Activated CD4-positive, alpha-beta T cell treated with anti-CD3 and anti-CD28 coated beads, Interleukin-2, Interleukin-4, amounts not matched to agents 100 ng/mL and 50 ng/mL, durations not matched to agents 16 hours and 8 hours (primary cell): ENCODE measurements around the gene PTTG1.

Source experiments
- DNase-seq: peaks from one replicate; pipeline ENCODE4 v3.0.0-alpha.2; 2020; ENCODE audit warnings: low spot score

The PTTG1 gene

GRCh38 chr5:160455600-160455999, 33.9 kb downstream of the PTTG1 start:
- no peak for DNase-seq

GRCh38 chr5:160456480-160457177, 35.0 kb downstream of the PTTG1 start:
- no peak for DNase-seq

- DNase-seq, result no peak
These were observed 35.6 kb downstream of the PTTG1 start for GRCh38 chr5:160457252-160457651.

- no peak for DNase-seq
These were observed 37.4 kb downstream of the PTTG1 start for GRCh38 chr5:160458806-160459800.

GRCh38 chr5:160460377-160461049, 38.9 kb downstream of the PTTG1 start:
- no peak for DNase-seq

GRCh38 chr5:160461378-160461777, 39.7 kb downstream of the PTTG1 start:
- no peak for DNase-seq

GRCh38 chr5:160462167-160462566, 40.5 kb downstream of the PTTG1 start:
- DNase-seq, result no peak

GRCh38 chr5:160463227-160463626, 41.6 kb downstream of the PTTG1 start:
- no peak for DNase-seq

GRCh38 chr5:160463740-160464465, 42.2 kb downstream of the PTTG1 start:
- no peak for DNase-seq

GRCh38 chr5:160464466-160464797, 42.8 kb downstream of the PTTG1 start:
- no peak for DNase-seq

GRCh38 chr5:160466116-160466515, 44.5 kb downstream of the PTTG1 start:
- no peak for DNase-seq

- DNase-seq, result no peak
These were observed 45.4 kb downstream of the PTTG1 start for GRCh38 chr5:160466889-160467554.

GRCh38 chr5:160467555-160468362, 46.1 kb downstream of the PTTG1 start:
- DNase-seq, result peak; percentile 95

GRCh38 chr5:160468363-160468975, 46.8 kb downstream of the PTTG1 start:
- DNase-seq, result no peak

- no peak for DNase-seq
These were observed 47.8 kb downstream of the PTTG1 start for GRCh38 chr5:160469156-160470144.

GRCh38 chr5:160470437-160471361, 49.0 kb downstream of the PTTG1 start:
- DNase-seq, result no peak

GRCh38 chr5:160471761-160472160, 50.1 kb downstream of the PTTG1 start:
- DNase-seq, result no peak

GRCh38 chr5:160472482-160472881, 50.8 kb downstream of the PTTG1 start:
- no peak for DNase-seq
